Measurements from ENCODE around the gene MMP17.

The MMP17 gene

DNA sequence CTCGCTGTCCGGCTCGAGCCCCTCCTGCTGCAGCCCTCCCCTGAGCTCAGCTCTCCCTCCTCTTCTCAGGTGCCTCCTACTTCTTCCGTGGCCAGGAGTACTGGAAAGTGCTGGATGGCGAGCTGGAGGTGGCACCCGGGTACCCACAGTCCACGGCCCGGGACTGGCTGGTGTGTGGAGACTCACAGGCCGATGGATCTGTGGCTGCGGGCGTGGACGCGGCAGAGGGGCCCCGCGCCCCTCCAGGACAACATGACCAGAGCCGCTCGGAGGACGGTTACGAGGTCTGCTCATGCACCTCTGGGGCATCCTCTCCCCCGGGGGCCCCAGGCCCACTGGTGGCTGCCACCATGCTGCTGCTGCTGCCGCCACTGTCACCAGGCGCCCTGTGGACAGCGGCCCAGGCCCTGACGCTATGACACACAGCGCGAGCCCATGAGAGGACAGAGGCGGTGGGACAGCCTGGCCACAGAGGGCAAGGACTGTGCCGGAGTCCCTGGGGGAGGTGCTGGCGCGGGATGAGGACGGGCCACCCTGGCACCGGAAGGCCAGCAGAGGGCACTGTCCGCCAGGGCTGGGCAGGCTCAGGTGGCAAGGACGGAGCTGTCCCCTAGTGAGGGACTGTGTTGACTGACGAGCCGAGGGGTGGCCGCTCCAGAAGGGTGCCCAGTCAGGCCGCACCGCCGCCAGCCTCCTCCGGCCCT lies 22.8 kb downstream of the MMP17 start:
- DNase-seq = no peak

DNA sequence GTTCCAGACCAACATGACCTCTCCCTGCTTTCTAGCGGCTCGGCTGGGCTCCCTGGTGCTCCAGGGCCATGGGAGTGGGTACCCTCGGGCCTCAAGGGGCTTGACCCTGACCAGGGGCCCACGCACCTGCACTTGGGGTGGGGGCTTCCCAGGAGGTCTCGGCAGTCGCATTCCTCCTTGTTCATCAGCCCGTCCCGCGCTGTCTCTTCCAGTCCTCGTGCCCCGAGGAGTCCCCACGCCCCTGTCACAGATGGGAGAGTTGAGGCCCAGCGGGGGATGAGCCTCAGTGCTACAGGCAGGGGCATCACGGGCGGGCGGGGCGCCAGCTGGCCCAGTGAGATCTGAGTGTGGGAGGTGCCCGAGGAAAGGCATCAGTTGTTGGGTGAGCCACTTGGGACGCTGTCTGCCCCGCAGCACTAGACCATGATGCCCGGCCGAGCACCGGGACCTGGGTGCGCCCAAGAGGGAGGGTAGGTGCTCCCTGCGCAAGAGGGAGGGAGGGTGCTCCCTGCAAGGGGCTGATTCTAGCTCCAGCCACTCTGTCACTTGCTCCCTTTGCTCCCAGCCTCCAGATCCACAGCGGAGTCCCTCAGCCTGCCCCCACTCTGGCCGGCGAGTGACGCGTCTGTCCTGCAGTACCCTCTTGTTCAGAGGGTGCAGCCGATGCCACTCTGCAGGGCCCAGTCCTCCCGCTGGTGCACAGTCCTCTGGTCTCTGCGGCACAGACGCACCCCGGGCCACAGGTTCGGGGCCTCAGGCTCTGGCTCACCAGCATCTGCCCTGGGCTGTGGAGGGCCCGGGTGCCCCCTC lies 23.8 kb downstream of the MMP17 start:
- no peak for DNase-seq

DNA sequence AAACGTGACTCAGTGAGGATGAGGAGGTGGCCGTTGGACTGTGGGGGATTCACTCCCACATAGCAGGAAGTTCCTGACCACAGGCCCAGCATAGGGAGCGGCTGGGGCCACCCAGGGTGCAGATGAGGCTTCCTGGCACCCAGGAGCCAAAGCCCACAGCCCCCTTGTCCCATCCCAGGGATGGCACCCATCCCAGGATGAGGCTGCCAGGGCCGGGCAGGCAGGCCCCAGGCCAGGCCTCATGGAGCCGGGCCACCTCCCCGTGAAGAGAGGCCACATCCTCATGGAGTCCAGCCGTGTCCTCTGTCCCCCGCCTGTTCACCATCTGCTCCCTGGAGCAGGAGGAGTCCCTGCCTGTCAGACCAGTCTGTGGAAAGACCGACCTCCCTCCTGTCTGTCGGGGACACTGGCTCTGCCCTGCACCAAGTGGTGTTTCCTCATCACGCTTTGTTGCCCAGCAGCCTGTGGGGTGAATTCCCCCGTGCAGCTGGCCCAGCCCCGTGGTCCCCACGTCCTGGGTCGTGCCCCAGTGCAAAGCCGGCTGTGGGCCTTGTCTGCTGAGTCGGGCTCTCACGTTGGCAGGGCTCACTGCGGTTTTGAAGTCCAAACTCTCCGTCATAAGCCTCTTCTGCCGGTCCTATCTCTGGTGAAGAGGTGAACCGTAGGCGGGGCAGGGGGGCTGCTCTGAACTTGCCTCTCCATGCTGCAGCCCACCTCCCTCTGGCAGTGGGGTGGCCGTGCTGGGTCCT lies 24.5 kb downstream of the MMP17 start:
- DNase-seq = no peak

DNA sequence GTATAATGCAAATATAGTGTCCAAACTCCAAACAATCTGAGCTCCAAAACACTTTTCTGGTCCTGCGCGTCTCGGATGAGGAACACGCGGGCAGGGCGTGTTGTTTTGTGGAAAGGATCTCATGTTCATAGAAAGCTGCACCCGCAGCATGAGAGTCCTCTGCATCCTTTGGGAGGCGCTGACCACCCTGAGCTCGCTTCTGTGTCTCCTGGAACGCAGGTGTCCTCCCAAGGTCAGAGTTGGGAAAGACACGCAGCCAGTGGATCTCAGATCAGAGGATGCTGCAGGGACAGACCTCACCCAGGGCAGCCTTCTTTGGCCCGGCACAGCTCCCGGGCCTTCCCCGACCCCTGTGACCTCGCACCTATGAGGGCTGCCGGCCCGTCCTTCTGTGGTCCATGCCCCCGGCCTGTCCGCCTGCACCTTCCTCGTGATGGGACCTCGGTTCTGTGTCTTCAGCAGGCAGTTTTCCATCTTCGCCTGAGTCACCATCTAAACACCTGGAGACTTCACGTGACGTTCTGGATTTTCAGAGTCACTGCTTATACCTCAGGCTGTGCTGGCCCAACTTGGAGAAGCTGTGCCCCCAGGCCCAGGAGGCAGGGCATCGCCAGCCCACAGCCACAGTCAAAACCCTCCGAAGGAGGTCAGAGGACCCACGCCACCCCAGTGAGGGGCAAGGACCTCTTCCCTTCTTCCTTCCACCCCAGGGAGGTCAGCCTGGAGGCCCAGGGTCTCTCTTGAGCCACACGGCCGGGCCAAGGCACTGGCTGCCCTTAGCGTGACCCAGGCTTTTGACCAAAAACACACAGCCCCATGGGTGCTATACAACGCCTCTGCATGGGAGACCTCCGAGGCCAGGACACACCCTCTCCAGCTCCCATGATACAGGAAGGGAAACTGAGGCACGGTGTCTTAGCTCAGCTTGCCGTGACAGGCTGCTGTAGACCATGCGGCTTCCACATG lies 25.9 kb downstream of the MMP17 start:
- DNase-seq = no peak

DNA sequence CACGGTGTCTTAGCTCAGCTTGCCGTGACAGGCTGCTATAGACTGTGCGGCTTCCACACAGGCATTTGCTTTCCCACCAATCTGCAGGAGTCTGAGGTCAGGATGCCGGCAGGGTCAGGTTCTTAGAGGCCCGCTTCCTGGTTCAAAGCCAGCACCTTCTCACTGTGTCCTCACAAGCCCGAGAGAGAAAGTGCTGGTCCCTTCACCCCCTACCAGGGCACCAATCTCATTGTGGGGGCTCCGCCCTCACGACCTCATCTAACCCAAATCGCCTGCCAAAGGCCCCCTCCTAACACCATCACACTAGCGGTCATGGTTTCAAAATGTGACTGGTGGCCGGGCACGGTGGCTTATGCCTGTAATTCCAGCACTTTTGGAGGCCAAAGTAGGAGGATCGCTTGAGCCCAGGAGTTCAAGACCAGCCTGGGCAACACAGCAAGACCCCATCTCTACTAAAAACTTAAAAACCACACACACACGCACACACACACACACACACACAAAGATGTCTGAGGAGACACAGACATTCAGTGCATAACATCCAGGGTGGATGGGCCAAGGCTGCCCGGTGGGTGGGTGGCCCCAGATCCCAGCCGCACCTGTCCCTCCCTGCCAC lies 26.8 kb downstream of the MMP17 start:
- no peak for DNase-seq

DNA sequence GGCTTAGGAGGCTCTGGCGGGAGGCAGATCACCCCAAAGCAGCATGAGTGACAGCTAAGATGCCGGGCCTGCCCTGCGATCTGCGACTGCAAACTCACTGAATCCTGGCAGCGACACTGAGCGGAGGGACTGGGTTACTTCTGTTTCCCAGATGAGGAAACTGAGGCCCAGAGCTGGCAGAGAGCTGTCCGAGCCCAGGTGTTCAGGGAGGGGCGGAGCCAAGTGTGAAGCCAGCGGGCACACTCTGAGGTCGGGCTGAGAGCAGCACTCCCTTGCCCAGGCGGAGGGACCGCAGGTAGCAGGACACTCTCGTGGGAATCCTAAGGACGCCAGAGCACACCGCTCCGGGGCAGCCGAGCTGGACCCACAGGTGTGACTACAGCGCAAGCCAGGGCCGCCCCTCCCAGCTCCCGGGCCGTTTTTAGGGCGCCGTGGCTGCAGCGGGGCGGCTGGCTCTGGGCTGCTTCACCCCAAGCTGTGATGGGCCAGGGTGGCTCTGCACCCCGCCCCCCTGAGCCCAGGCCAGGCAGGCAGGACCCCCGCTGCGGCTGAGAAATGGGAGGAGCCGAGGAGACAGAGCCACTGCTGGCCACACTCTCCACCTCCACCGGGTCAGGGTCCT lies 27.4 kb downstream of the MMP17 start:
- DNase-seq = no peak

DNA sequence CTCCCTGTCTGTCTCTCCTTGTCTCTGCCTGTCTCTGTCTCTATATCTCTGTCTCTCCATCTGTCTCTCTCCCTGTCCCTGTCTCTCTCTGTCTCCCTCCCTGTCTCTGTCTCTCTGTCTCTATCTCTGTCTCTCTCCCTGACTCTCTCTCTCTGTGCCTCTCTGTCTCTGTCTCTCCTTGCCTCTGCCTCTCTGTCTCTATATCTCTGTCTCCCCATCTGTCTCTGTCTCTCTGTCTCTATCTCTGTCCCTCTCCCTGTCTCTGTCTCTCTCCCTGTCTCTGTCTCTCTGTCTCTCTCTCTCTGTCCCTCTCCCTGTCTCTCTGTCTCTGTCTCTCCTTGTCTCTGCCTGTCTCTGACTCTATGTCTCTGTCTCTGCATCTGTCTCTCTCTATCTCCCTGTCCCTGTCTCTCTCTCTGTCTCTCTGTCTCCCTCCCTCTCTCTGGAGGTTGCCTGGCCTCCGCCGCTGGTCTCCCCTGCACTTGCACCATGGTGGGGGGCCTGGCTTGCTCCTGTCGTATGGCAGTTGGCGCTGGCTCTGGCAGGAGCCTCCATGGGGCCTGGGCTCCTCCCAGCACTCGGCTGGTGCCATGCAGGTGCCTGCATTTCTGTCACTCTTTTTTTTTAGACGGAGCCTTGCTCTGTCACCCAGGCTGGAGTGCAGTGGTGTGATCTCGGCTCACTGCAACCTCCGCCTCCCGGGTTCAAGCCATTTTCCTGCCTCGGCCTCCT lies 28.3 kb downstream of the MMP17 start:
- DNase-seq = no peak

DNA sequence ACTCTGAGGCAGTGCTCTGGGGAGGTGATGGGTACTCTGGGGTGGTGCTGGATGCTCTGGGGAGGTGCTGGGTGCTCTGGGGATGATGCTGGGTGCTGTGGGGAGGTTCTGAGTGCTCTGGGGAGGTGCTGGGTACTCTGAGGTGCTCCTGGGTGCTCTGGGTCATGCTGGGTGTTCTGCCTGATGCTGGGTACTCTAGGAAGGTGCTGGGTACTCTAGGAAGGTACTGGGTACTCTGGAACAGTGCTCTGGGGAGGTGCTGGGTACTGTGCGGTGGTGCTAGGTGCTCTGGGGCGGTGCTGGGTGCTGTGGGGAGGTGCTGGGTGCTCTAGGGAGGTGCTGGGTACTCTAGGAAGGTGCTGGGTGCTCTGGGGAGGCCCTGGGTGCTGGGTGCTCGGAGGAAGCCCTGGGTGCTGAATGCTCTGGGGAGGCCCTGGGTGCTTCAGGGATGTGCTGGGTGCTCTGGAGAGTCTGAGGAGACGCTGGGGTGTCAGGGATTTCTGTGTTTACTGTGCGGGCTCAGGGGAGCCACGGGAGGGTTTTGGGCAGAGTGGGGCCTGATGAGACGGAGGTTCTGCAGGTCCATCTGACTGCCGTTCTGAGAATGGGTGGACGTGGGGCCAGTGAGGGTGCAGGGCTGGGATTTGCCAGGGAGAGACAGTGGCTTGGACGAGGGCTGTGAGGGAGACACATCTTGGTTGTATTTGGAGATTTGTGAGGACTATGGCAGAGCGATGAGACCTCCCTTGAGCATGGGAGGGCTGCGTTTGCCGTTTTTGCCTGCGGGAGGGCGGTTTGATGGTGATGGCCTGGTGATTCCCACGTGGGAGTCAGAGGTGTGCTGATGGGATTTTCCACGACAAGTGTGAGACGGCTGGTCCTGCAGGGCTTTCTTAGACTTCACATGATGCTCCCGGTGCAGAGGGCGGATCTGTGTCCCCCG lies 30.0 kb downstream of the MMP17 start:
- no peak for DNase-seq

DNA sequence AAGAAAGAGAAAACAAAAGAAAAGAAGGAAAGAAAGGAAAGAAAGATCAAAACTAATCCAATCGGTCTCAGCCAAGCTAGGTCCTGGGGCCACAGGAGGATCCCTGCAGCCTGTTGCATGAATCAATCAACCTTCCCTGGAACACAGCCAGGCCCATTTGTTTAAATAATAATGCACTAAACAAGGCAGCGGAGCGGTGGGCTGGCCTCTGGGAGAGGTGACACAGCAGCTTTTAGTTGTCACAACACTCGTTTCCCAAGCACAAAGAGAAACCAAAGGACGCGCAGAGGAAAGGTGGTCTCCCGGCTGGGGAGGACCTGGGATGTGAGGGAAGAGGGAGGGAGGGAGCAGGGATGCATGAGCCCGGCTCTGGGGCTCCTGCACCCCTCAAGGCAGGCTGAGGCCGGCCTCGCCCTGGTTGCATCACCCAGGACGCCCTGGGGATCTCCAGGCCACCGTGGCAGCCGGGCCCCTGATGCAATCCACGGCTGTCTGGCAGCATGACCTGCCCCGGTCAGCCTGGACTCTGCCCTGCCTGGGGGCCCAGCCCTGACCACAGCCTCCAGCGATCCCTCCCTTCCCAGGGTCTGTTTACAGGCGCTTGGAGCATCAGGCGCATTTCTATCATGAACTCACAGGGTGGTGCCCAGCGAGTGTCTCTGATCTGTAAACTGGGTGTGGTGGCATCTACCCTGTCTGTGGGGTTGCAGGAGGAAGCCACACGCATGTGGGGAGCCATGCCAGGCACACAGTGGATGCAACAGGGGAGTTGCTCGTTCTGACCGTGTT lies 32.5 kb downstream of the MMP17 start:
- peak; percentile 3 for DNase-seq

DNA sequence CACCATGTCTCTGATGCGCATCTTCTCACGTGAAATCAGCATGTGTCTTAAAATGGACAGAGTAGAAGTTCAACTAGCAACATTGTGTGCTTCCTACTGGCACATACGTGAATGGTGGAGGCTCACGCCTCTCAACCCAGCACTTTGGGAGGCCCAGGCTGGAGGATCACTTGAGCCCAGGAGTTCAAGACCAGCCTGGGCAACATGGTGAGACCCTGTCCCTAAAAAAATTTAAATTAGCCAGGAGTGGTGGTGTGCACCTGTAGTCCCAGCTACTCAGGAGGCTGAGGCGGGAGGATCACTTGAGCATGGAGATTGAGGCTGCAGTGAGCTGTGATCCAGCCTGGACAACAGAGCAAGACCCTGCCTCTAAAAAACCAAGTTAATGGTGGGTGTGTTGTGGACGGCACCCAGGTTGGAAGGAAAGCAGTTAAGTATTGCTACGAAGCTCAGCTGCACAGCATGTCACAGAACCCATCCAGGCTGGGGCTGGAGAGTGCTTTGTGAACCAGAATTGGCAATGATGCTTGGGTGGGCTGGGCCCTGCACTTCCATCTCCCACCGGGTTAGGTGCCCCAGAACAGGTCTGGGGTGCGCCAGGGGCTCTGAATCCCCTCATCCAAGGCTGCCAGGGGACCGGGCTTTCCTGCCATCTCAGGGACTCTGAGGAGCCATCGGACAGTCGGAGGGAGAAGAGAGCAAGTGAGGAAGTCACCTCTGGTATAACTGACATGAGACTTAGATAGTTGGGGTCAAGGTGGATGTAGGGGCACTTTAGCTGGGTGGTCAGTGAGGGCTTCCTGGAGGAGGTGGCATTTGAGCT lies 33.3 kb downstream of the MMP17 start:
- DNase-seq = no peak

DNA sequence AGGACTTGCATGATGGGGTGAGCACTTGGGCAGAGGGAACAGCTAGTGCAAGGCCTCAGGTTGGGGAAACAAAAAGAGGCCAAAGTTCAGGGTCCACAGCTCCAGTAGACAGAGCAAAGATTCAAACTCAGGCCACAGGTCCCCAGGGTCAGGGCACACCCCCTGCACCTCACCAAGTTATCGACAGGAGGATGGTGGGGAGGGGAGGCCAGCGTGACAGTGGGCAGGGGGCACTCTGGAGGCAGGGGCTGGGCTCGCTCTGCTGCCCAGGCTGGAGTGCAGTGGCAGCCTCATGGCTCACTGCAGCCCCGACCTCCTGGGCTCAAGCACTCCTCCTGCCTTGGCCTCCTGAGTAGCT lies 33.9 kb downstream of the MMP17 start:
- DNase-seq = no peak

DNA sequence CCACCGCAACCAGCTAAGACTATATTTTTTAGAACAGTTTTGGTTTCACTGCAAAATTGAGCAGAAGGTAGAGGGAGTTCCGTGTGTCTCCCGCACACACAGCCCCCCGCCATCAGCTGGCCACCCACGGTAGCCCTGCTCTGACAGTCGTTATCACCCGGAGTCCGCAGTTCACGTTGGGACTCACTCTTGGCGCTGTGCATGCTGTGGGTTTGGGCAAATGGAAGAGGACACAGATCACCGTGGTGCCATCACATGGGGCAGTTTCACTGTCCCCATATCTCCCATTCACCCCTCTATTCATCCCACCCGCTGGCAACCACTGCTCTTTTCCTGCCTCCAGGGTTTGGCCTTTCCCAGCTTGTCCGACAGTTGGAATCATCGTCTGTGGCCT lies 34.4 kb downstream of the MMP17 start:
- no peak for DNase-seq

DNA sequence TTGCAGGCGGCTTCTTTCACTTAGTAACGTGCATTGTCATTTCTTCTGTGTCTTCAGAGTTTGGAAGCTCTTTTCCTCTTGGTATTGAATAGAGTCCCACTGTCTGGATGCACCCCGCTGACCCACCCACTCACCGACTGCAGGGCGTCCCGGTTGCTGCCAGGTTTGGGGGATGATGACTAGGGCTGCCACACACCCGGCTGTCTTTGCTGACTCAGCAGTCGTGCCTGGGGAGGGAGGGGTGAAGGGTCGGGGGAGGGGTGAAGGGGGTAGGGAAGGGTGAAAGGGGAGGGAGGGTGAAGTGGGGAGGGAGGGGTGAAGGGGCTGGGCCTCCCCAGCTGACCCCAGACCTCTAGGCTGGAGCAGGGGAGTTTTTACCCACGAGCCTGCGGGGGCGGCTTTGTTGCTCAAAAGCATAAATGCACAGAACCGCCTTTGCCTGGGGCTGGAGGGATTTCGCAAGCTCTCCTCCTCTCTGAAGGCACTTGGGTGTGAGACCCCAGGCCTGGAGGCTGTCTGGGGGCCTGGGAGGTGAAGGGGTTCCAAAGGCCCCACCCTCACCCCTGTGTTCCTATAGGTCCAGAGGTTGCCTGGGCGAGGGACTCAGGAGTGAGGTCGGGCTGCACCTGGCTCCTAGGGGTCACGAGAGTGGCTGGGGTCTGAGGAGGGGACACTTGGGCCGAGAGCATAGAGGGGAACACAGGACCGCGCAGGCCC lies 35.0 kb downstream of the MMP17 start:
- DNase-seq = no peak

DNA sequence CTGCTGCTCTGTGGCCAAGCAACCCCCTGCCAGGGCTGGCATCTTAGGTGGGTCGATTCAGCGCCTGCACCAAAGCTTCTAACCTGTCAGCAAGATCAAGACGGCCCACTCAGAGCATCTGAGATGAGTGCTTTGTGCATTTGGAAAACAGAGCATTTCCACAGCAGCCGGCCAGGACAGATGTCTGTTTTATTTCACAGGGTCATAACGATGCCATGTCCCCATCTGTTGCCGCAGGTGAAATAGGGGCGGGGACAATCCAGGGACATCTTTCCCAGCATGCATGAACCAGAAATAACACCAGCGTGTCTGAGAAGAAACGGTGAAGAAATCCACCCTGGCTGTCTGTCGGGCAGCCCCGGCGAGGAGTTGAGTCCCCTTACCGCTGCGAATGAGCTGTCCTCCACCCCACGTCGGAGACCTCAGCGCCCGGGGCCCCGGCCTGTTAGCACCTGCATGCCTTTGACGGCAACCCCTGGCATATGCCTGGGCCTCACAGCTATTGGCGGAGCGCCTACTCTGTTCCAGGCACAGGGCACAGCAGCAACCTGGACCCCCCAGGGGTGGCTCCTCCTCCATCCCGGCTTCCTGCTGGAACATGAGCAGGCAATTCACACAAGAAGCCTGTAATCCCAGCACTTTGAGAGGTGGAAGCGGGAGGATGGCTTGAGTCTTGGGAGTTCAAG lies 35.7 kb downstream of the MMP17 start:
- DNase-seq = peak; percentile 6

DNA sequence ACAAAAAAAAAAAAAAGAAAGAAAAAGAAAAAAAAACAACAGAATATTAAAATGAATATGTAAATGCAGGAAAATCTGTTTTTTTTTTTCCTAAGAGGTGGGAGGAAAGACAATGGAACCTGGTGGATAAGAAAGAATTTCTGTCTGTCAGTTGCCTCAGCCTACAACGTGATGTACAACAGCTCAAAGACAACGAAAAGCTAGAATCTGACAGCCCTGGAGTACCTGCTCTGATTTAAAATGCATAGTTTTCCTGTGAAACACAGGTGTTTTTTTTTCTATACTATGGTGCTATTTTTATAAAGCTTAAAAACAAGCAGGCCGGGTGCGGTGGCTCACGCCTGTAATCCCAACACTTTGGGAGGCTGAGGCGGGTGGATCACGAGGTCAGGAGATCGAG lies 36.3 kb downstream of the MMP17 start:
- no peak for DNase-seq

DNA sequence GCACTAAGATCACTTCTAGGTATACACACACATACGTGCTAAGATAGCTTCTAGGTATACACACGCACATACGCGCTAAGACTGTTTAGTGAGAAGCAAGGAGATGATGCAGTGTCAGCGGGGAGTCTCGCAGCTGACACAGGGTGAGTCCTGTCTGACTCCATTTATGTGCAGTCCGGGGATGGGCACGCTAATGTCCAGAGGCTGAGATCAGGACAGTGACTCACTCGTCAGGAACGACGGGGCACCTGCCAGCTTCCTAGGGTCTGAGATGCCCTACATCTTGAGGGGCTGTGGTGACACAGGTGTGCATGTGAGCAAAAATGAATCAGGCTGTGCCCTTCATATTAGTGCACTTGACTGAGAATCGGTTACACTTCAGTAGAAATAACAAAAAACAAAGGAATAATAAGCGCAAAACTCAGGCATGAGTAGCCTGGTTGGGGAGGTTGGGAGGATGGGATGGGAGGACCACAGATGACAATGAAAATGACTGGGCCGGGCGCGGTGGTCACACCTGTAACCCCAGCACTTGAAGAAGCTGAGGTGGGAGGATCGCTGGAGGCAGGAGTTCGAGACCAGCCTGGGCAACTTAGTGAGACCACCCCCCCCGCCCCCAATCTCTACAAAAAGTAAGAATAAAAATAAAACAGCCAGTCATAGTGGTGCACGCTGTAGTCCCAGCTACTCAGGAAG lies 37.1 kb downstream of the MMP17 start:
- no peak for DNase-seq

Measured in NCI-H1694 (cell line).